IPS-18a (cell line): Measurements from ENCODE around the gene TRMT44.
A peak's percentile ranks its signal among the peaks of the same experiment; 100 is the strongest.

ENCODE experiments used
- H3K27ac ChIP-seq: one replicate; pipeline ENCODE4 v1.5.1; 2013; ENCODE audit warnings: low read length
- H3K27me3 ChIP-seq: one replicate; pipeline ENCODE4 v1.6.1; 2013; ENCODE audit warnings: mild to moderate bottlenecking, low read length; ENCODE audit not compliant: control insufficient read depth, insufficient read depth
- H3K36me3 ChIP-seq: one replicate; pipeline ENCODE4 v1.6.1; 2013; ENCODE audit warnings: low read depth, low read length; ENCODE audit not compliant: control insufficient read depth
- H3K4me1 ChIP-seq: one replicate; pipeline ENCODE4 v1.6.1; 2013; ENCODE audit warnings: low read depth, low read length; ENCODE audit not compliant: control insufficient read depth
- H3K4me3 ChIP-seq: one replicate; pipeline ENCODE4 v1.5.1; 2013; ENCODE audit warnings: low read length
- H3K9ac ChIP-seq: one replicate; pipeline ENCODE4 v1.6.1; 2013; ENCODE audit warnings: mild to moderate bottlenecking, low read length, moderate library complexity
- H3K9me3 ChIP-seq: one replicate; pipeline ENCODE4 v1.6.1; 2013; ENCODE audit warnings: low read depth, low read length; ENCODE audit not compliant: control insufficient read depth

The TRMT44 gene, protein sequence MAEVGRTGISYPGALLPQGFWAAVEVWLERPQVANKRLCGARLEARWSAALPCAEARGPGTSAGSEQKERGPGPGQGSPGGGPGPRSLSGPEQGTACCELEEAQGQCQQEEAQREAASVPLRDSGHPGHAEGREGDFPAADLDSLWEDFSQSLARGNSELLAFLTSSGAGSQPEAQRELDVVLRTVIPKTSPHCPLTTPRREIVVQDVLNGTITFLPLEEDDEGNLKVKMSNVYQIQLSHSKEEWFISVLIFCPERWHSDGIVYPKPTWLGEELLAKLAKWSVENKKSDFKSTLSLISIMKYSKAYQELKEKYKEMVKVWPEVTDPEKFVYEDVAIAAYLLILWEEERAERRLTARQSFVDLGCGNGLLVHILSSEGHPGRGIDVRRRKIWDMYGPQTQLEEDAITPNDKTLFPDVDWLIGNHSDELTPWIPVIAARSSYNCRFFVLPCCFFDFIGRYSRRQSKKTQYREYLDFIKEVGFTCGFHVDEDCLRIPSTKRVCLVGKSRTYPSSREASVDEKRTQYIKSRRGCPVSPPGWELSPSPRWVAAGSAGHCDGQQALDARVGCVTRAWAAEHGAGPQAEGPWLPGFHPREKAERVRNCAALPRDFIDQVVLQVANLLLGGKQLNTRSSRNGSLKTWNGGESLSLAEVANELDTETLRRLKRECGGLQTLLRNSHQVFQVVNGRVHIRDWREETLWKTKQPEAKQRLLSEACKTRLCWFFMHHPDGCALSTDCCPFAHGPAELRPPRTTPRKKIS

GRCh38 chr4:8440492-8441311 is at the start of gene TRMT44, which contains the start of gene ACOX3:
Gene TRMT44 (plus strand): TSS chr4:8440777. CDS start chr4:8440823, 46 bp downstream.
Gene ACOX3 (minus strand): TSS chr4:8440723. CDS start chr4:8416521, 24,202 bp downstream.
- H3K4me3 ChIP-seq, result peak within 1 kb of the TSS; percentile 70
- peak within 1 kb of the TSS; percentile 66 for H3K9ac ChIP-seq
- H3K9me3 ChIP-seq, result no peaks in the 10 kb centered on the region
- H3K36me3 ChIP-seq, result no peaks in the 10 kb centered on the region
- peak within 1 kb of the TSS; percentile 58 for H3K27ac ChIP-seq
- H3K27me3 ChIP-seq, result no peaks in the 10 kb centered on the region
- peaks cover 11% of the 10 kb centered on the region for H3K4me1 ChIP-seq

- no peak overlapping the region for H3K27ac ChIP-seq
- no peaks in the 10 kb centered on the region for H3K27me3 ChIP-seq
- no peaks in the 10 kb centered on the region for H3K9me3 ChIP-seq
- no peak overlapping the region for H3K4me3 ChIP-seq
- no peak overlapping the region for H3K9ac ChIP-seq
- no peaks in the 10 kb centered on the region for H3K4me1 ChIP-seq
- no peaks in the 10 kb centered on the region for H3K36me3 ChIP-seq
These were observed 49.5 kb upstream of the TRMT44 start for GRCh38 chr4:8391071-8391470.

DNA sequence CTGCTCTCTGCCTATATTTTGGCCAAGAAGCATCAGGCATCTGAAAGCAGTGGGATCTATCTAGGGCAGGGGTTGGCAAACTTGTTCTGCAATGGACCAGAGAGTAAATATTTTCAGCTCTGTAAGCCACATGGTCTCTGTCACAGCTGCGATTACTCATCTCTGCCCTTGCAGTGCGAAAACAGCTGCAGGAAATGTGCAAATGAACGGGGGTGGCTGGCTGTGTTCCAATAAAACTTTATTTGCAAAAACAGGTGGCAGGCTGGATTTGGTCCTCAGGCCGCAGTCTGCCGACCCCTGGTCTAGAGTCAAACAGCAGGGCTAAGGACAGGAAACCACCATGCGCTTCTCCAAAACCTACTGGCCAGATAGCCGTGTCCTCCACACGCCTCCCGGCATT is 48.6 kb upstream of the TRMT44 start:
- Histone ChIP-seq H3K27me3 (no peaks in the 10 kb centered on the region), H3K36me3 (no peaks in the 10 kb centered on the region), H3K9ac (no peak overlapping the region), H3K4me3 (no peak overlapping the region), H3K27ac (no peak overlapping the region), H3K9me3 (no peaks in the 10 kb centered on the region), H3K4me1 (peaks cover 5% of the 10 kb centered on the region)

- no peak overlapping the region for H3K27ac ChIP-seq
- H3K4me1 ChIP-seq, result peaks cover 9% of the 10 kb centered on the region
- no peaks in the 10 kb centered on the region for H3K9me3 ChIP-seq
- H3K9ac ChIP-seq, result no peak overlapping the region
- no peaks in the 10 kb centered on the region for H3K27me3 ChIP-seq
- no peaks in the 10 kb centered on the region for H3K36me3 ChIP-seq
- H3K4me3 ChIP-seq, result no peak overlapping the region
These were observed 47.9 kb upstream of the TRMT44 start for GRCh38 chr4:8392591-8393190.

GRCh38 chr4:8393593-8394038 is 47.0 kb upstream of the TRMT44 start:
- Histone ChIP-seq H3K9ac (no peak overlapping the region), H3K27me3 (no peaks in the 10 kb centered on the region), H3K4me1 (peaks cover 9% of the 10 kb centered on the region), H3K27ac (no peak overlapping the region), H3K36me3 (no peaks in the 10 kb centered on the region), H3K4me3 (no peak overlapping the region), H3K9me3 (no peaks in the 10 kb centered on the region)

DNA sequence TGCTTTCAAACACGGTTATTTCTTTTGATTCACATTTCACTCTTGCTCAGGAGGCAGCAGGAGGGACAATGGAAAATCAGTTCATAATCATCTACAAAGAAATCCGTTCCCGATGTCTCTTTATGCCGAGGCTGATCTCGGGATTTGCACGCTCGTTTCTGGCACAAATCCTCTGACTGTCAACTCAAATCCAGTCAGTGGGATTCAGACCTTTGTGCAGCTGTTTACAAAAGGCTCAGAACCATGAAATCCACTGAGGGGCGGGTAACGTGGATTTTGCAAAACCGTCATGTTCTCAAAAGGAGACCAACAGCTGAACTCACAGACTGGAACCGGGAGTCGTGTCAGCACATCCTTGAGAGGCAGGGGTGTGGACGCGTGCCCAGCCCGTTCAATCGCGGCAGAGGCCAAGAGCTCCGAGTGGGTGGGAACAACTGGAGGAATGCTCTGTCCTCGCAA is 46.5 kb upstream of the TRMT44 start:
- Histone ChIP-seq H3K27ac (no peak overlapping the region), H3K4me1 (peaks cover 9% of the 10 kb centered on the region), H3K27me3 (no peaks in the 10 kb centered on the region), H3K4me3 (no peak overlapping the region), H3K9ac (no peak overlapping the region), H3K9me3 (no peaks in the 10 kb centered on the region), H3K36me3 (no peaks in the 10 kb centered on the region)

DNA sequence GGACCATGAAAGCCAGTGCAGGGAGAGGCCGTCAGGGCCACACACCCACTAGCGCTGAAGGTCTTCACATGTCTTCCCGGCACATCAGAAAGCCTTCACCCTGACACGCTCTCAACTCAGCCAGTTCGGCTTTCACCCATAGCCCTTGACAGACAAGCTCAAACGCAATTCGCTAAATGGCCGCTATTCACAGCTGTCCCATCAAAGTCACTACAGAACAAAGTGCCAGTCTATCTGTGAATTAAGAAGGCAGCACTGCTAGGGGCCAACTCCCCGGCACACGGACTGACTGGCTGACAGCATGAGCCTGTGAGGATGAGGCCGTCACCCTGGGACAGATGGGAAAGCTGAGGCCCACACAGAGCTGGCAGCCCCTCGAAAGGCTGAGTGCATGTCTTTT is 45.8 kb upstream of the TRMT44 start:
- H3K4me1 ChIP-seq, result peaks cover 9% of the 10 kb centered on the region
- H3K27me3 ChIP-seq, result no peaks in the 10 kb centered on the region
- H3K9me3 ChIP-seq, result no peaks in the 10 kb centered on the region
- H3K4me3 ChIP-seq, result no peak overlapping the region
- H3K36me3 ChIP-seq, result no peaks in the 10 kb centered on the region
- no peak overlapping the region for H3K9ac ChIP-seq
- no peak overlapping the region for H3K27ac ChIP-seq

DNA sequence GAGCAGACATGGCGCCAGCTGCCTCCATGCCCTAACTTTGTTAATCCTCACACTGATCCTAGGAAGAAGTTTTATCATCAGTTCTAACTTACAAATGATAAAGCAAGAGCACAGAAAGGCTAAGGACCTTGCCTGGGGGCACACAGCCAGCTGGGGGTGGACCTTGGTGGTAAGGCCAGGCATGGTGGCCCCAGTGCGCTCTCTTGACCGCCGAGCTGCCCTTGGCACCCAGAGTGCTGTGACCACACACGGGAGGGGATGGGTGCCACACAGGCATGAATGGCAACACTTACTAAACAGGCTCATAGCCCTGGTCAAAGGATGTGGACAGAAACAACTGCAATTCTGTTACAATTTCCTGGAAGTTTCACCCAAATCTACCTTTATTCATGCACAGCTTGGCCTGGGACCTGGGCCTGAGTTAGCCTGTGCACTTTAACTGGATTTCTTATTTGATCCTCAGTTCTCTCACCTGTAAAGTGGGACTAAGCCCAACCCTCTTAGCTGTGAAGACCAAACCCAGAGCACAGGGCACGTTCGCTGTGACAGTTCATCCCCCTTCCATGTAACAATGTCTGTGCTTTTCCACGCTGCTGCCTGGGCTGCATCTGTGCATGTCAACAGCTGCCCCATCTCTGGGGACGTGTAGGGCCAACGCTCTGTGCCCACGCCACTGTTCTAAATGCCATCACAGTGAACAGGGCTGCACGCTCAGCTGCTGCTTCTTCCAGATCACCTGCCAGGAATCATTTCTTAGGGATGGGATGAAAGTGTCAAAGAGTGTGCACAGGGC is 44.9 kb upstream of the TRMT44 start:
- Histone ChIP-seq H3K9me3 (no peaks in the 10 kb centered on the region), H3K4me3 (no peak overlapping the region), H3K27ac (no peak overlapping the region), H3K9ac (no peak overlapping the region), H3K4me1 (peaks cover 9% of the 10 kb centered on the region), H3K27me3 (no peaks in the 10 kb centered on the region), H3K36me3 (no peaks in the 10 kb centered on the region)

DNA sequence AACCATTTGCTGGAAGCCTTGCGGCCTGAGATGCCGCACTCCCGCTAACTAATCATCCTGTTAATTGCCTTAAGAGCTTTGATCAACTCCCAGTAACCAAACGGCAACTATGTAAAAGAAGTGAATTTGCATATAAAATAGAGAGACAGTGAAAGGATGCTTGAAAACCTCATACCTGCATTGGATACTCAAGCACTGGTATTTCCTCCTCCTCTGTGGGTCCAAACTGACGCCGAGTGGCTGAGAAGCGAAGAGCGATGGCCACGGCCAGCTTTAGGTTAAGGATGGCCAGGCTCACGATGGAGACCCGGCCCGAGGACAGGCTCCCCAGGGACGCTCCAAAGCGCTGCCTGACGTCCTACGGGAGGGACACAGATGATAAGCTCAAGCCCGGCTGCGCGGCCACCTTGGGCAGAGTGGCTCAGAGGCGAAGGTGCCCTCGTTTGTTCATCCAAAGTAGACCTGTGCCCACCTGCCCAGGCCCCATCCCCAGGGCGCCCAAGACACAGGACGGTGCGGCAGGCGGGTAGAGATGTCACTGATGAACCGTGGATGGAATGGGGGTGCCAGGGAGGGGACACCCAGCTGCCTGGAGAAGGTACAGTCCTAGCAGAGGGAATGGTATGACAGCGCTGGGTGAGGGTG is 43.7 kb upstream of the TRMT44 start:
- Histone ChIP-seq H3K9ac (no peak overlapping the region), H3K36me3 (no peaks in the 10 kb centered on the region), H3K27me3 (no peaks in the 10 kb centered on the region), H3K4me3 (no peak overlapping the region), H3K27ac (no peak overlapping the region), H3K9me3 (no peaks in the 10 kb centered on the region), H3K4me1 (peaks cover 9% of the 10 kb centered on the region)

GRCh38 chr4:8398347-8398746 is 42.2 kb upstream of the TRMT44 start:
- H3K9ac ChIP-seq, result no peak overlapping the region
- H3K27ac ChIP-seq, result no peak overlapping the region
- peaks cover 9% of the 10 kb centered on the region for H3K4me1 ChIP-seq
- no peaks in the 10 kb centered on the region for H3K9me3 ChIP-seq
- H3K27me3 ChIP-seq, result no peaks in the 10 kb centered on the region
- no peak overlapping the region for H3K4me3 ChIP-seq
- H3K36me3 ChIP-seq, result no peaks in the 10 kb centered on the region
